Endothelial cell (in vitro differentiated cells): Measurements from ENCODE around the gene ELP2. TPM values are rescaled to one million over a fixed set of nuclear protein-coding genes. Genes with fewer than 3 reads are reported as not detected.

Experiments
- DNase-seq: peaks from one replicate; pipeline ENCODE4 v3.0.0; 2021; ENCODE audit warnings: low spot score
- H3K27ac Mint-ChIP-seq: one replicate; pipeline ENCODE4 v1.8.0; 2021; ENCODE audit warnings: mixed read lengths, inconsistent platforms; ENCODE audit not compliant: unreplicated experiment
- H3K27me3 Mint-ChIP-seq: one replicate; pipeline ENCODE4 v1.8.0; 2021; ENCODE audit warnings: mild to moderate bottlenecking, moderate library complexity, mixed read lengths, inconsistent platforms; ENCODE audit not compliant: unreplicated experiment
- H3K36me3 Mint-ChIP-seq: one replicate; pipeline ENCODE4 v1.8.0; 2021; ENCODE audit warnings: mild to moderate bottlenecking, low read depth, mixed read lengths, inconsistent platforms; ENCODE audit not compliant: unreplicated experiment
- H3K4me1 Mint-ChIP-seq: one replicate; pipeline ENCODE4 v1.8.0; 2021; ENCODE audit warnings: mild to moderate bottlenecking, mixed read lengths, inconsistent platforms; ENCODE audit not compliant: unreplicated experiment
- H3K4me3 Mint-ChIP-seq: one replicate; pipeline ENCODE4 v1.8.0; 2021; ENCODE audit warnings: mild to moderate bottlenecking, mixed read lengths, inconsistent platforms; ENCODE audit not compliant: unreplicated experiment
- H3K9me3 Mint-ChIP-seq: one replicate; pipeline ENCODE4 v1.8.0; 2021; ENCODE audit warnings: mixed read lengths, inconsistent platforms; ENCODE audit not compliant: unreplicated experiment
- CTCF ChIP-seq: fragments of 200-600 bp; sonication (generic); IDR thresholded peaks from one replicate; pipeline ENCODE4 v1.5.0; 2021; ENCODE audit warnings: antibody characterized with exemption; ENCODE audit not compliant: unreplicated experiment
- total RNA-seq: library from RNA; stranded (reverse); fragmentation: NEBNext Ultra II Directional; extraction: Animal tissue kit (Norgen Biotek cat#: 25700); gene quantifications from one replicate; pipeline ENCODE4 v1.2.1, GENCODE V29; 2021; ENCODE audit not compliant: unreplicated experiment

The ELP2 gene
- total RNA-seq, 1 donor from 2014 or later, result 90.5 TPM

GRCh38 chr18:36194600-36195315 is 65.1 kb downstream of the ELP2 start:
- no peak overlapping the region for H3K27ac Mint-ChIP-seq

GRCh38 chr18:36195427-36196122 is 65.9 kb downstream of the ELP2 start:
- no peak for TF ChIP-seq CTCF
- H3K4me3 Mint-ChIP-seq, result no peak overlapping the region
- H3K27ac Mint-ChIP-seq, result no peak overlapping the region
- H3K9me3 Mint-ChIP-seq, result peaks cover 4% of the 10 kb centered on the region
- no peak for DNase-seq
- H3K4me1 Mint-ChIP-seq, result no peaks in the 10 kb centered on the region
- H3K27me3 Mint-ChIP-seq, result no peaks in the 10 kb centered on the region
- H3K36me3 Mint-ChIP-seq, result no peaks in the 10 kb centered on the region

More at GRCh38 chr18:36194600-36195315, 65.1 kb downstream of the ELP2 start:
- peaks cover 4% of the 10 kb centered on the region for H3K9me3 Mint-ChIP-seq
- TF ChIP-seq CTCF, result no peak
- H3K4me3 Mint-ChIP-seq, result no peak overlapping the region
- no peaks in the 10 kb centered on the region for H3K4me1 Mint-ChIP-seq
- H3K36me3 Mint-ChIP-seq, result no peaks in the 10 kb centered on the region
- no peak for DNase-seq
- H3K27me3 Mint-ChIP-seq, result no peaks in the 10 kb centered on the region

GRCh38 chr18:36196238-36196995 is 66.7 kb downstream of the ELP2 start:
- H3K36me3 Mint-ChIP-seq, result no peaks in the 10 kb centered on the region
- H3K4me3 Mint-ChIP-seq, result no peak overlapping the region
- TF ChIP-seq CTCF, result no peak
- no peaks in the 10 kb centered on the region for H3K9me3 Mint-ChIP-seq
- H3K4me1 Mint-ChIP-seq, result no peaks in the 10 kb centered on the region
- no peak for DNase-seq
- no peaks in the 10 kb centered on the region for H3K27me3 Mint-ChIP-seq
- H3K27ac Mint-ChIP-seq, result no peak overlapping the region

GRCh38 chr18:36197511-36198166 is 67.9 kb downstream of the ELP2 start:
- no peak overlapping the region for H3K27ac Mint-ChIP-seq
- no peak for DNase-seq
- H3K27me3 Mint-ChIP-seq, result no peaks in the 10 kb centered on the region
- no peaks in the 10 kb centered on the region for H3K9me3 Mint-ChIP-seq
- H3K36me3 Mint-ChIP-seq, result no peaks in the 10 kb centered on the region
- no peaks in the 10 kb centered on the region for H3K4me1 Mint-ChIP-seq
- no peak overlapping the region for H3K4me3 Mint-ChIP-seq
- TF ChIP-seq CTCF, result no peak
